CMK (cell line): Measurements from ENCODE around the gene ARMH3.
A peak's percentile ranks its signal among the peaks of the same experiment; 100 is the strongest.

Source experiments
- DNase-seq: peaks from one replicate; pipeline ENCODE4 v3.0.0-alpha.2; 2010; ENCODE audit warnings: low read depth

The ARMH3 gene

DNA sequence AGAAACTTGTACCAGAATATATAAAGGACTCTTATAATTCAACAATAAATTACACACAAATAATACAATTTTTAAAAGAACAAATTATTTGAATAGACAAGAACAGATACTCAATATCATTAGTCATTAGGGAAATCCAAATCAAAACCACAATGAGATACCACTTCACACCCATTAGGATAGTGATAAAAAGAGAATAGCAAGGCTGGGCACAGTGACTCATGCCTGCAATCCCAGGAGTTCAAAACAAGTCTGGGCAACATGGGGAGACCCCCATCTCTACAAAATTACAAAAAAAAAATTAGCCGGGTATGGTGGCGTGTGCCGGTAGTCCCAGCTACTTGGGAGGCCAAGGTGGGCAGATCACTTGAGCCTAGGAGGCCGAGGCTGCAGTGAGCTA lies 160.2 kb downstream of the ARMH3 start:
- no peak for DNase-seq

DNA sequence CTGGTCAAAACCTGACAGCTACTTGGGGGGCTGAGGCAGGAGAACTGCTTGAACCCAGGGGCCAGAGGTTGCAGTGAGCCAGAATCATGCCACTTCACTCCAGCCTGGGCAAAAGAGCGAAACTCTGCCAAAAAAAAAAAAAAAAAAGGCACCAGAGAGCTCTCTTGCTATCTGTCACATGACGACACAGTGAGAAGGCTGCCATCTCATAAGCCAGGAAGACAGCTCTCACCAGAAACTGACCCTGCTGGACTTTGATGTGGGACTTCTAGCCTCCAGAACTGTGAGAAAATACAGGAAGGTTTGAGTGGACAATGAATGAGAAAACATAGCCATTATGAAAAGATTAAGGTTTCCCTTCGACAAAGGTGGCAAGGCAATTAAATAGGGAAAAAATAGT lies 161.2 kb downstream of the ARMH3 start:
- no peak for DNase-seq

DNA sequence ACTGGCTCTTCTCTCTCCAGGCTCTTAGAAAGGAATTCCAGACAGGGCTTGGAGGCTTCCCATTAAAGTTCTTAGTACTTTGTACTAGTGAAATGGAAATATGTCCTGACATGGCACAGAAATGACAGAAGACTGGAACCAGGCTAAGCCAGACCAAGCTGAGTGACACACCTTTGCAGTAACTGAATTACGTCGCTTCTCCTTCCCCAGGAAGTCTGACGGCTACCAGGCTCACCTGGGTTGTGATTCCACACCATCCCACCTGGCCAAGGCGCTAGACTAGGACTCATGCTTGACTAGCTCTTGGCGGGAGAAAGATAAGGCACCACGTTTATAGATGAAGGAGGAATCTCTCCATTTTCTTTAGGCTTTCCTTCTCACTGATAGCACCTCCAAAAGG lies 161.7 kb downstream of the ARMH3 start:
- no peak for DNase-seq

DNA sequence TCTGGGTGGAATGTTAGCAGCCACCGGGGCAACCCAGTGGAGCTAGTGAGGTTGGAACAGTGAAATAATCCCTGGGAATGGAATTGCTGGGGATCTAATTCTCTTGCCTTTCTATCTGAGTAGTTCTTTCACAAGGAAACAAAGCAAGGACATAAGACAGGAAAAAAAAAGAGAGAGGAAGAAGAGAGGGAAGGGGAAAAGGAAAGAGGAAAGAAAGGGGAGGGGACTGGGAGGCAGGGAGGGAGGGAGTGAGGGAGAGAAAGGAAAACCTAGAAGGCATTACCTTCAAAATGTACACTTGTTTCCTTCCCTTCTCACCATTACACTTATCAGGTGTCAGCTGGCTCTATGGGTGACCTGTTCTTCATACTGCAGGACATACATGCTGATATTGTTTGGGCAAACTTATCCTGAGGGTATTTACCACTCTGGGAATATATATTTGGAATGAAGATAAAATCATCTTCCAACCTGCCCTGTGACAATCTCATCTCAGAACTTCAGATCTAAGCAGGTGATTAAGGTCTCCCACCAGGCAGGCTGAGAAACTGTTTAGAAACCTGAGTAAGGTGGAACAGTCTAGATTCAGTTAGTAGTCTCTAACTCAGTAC lies 162.4 kb downstream of the ARMH3 start:
- DNase-seq, result no peak

DNA sequence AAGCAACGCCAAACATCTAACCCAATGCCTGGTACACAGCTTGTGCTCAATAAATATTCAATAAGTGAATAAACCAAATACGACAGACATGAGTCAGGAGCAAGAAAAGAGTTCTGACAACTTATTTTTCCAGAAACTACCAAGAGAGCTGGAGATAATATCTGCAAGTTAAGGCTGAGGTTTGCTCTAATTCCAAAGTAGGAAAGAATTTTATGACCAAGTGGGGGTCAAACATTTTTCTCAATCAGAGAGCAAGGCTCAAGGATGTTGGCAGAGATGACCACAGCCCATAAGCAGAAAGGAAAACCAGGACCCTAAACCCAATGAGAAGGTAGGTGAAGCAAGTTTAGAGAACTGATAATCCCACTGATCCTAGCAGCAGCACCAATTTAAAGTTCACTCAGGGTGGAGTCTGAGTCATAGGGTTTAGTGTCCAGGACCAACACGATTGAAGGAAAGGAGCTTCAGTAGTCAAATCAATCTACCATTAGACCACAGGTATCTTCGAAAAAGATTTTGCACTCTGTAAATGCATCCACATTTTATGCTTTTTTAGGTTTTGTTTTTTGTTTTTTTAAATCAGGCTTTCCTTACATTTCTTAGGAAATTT lies 163.1 kb downstream of the ARMH3 start:
- no peak for DNase-seq

DNA sequence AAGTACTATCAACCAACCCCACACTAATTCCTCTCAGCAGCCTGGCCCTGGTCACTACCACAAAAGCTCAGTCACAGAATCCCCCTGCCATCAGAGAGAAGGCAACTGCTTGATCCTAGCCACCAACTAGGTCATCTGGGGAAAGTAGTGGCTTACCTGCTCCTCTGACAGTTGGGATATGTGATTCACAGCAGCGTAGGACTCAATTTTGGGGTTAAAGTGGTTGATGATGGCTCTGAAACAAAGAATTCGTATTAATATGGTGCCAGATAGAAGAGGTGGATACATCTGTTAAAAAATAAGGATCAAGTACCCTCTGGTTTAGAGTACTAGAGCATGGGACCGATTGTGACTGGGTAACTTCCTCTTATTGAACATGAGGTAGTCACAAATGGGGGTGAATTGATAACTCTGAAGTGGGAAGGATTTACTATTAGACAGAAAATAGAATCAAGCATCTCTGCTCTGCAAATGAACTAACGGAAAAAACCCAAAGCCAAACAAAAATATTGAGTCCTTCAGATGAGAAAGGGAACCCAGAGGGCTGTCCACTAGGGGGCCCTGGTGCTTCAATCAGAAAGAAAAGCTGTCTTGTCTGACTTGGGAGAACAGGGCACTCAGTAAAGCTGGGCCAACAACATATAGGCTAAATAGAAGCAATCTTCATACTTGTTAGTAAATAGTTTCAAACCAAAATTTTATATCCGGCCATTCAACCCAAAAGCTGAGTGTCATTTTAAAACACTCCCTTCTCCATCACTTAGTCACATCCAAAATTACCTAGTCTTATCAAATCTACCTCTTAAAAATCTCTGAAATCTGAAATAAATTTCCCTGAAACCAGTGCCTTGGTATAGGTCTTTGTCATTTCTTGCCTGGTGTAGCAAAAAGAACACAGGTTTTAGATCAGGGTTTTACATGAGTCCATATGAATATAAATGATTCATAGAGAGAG lies 166.4 kb downstream of the ARMH3 start:
- DNase-seq, result peak; percentile 31

DNA sequence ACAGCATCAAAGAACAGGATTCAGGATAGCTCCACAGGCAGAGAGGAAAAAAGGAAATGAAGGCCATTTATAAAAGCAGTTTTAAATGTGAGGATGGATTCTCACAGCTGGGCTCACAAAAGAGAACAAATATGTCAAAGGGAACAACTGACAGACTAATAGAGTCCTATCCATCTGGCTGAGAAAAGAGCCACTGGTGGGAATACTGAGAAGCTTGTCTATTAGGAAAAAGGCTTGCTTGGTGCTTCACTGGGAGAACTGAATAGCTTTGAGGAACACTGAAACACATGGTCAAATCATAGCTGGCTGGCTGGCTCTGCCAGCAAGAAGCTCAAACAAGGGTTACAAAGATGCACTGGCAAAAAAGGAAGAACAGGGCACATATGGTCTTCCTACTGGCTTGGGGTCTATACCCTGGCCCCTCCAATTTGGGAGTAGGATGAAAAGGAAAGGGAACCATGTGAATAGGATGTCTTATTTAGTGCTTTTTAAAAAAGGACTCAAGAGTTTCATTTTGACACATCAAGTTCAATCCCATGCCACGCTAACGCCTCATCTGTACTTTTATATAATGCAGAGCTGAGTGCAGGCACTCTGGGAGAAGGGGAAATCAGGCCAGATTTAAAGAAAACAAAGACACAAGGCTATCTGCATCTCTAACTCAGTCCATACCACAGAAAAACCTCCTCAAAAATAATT lies 167.6 kb downstream of the ARMH3 start:
- no peak for DNase-seq

DNA sequence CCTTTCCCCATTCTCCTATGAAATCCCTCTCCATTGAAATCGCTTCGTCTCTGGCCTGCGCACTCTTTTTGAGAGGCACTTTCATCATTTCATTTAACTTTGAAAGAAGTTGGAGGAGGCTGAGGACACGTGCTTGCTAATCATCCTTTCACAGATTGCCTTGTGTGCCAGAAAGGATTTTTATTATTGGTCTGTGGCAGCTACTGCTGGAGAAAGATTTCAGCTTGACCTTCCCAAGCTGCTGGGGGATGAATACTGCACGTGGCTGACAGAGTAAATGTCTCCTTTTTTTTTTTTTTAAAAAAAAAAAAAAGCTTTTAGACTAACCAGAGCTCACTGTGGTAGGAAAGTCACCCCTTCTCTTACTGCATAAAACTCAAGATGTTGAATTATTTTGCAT lies 168.2 kb downstream of the ARMH3 start:
- no peak for DNase-seq

DNA sequence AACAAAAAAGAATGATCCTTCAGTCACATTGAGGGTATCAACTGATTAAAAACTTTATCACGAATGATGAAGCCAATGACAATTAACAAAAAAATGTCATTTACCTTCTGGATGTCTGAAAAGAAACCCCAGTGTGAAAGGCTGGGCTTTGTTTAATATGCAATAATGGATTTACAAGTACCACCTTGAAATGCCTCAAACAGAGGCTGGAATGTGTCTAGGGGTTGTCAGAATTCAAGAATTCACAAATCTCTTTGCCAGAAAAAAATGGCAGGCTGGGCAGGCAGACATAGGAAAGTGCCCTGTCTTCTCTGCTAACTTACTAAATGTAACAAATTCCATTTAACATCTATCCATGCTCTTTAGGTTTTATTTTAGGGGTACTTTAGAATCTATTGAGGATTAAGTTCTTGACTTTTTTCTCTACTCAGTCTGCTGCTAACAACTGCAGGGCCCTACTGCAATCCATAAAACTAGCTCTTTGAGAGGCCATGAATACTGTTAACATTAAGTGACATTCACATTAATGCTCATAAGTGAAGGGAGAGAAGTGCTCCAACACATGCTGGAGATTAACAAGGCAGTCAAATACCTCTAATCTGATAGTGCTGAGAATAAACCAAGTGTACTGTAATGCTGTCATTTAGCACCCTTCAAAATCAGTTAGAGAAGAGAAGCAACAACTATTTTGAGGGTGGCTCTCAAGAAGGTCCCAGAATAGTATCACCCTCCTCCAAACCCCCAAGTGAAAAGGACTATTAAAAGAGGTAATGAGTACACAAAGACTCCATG lies 169.3 kb downstream of the ARMH3 start:
- no peak for DNase-seq

DNA sequence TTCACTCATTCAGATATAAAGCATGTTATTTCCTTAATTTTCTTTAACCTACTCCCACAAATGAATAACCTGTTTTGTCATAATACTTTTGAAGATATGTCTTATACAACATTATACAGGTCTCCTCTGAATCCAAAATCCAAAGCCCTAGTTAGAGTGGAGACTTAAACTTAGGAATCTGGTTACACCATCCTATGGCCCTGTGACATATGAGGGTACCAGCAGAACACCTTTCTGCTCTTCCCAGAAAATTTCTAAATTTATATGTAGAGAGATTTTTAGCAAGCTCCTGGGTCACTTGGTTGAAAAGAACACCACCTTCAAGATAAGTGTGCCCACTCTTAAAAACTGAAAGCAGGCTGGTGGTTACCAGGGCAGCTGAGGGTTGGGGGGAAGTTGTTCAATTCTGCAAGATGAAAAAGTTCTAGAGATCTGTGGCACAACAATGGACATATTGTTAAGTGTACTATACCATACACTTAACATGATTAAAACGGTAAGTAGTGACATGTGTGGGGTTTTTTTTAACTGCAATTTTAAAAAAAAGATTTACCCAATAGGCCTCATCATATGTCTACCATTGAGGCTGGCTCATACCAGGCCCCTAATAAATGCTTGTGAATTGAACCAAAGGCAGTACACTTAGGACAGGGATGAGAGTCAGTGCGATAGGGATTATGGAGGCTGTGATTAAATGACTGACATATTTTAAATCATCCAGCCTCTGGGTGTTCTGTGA lies 174.8 kb downstream of the ARMH3 start:
- no peak for DNase-seq

DNA sequence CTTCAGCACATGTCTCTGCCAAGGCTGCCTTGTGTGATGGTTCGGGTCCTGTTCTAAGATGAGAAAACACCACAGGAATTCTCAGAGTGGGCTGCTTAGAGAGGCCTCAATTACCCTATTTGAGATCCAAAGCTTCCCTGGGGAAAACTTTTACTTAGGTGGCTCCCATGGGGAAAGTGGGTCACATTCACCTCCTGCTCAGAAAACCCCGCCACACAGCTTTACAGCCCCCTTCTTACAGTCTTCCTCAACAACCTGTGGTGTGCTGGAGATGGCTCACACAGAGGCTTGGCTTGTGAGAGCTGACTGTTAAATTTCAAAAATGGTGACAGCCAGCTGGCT lies 175.8 kb downstream of the ARMH3 start:
- DNase-seq, result no peak

DNA sequence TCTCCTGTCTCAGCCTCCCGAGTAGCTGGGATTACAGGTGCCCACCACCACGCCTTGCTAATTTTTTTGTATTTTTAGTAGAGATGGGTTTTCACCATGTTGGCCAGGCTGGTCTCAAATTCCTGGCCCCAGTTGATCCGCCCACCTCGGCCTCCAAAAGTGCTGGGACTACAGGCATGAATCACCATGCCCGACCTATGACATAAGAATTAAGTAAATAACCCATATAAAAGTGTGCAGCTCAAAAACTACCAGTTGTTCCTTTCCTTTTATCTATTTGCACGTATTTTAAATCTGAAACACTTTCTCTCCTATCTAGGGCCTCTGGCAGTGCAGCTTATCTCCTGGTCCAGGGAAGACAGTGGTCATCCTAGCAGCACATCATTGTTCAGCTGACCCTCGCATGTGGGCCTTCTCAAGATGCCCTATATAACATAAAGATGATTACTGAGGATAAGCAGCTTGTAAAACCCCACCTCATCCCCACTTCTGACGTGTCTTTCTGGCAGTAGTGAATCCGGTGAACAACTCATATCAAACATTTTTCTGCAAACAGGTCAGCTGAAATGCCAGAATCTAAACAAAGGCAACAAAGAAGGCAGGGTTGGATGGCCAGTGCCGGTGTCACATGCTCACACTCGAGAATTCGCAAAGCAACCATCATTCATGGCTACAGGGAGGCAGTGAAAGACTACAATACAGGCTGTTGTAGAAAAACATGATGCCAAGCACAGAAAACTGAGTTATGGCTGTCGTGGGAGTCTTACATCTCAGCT lies 176.3 kb downstream of the ARMH3 start:
- no peak for DNase-seq

DNA sequence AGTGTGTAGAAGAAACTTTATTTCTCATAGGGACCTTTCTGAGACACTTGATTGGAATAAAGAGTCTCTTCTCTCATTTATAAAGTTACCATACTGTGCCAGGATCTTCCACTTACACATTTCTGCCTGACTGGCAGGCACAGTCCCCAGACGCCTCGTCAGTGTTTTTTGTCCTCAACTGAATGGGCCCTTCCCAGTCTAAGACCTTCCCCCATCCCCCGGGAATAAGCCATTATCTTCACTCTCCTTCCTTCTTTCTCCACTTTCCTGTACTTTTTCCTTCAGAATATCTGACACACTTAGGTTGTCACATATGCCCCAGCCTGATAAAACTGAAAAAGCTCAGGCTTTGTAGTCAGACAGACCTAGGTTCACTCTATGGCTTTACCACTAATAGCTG lies 177.1 kb downstream of the ARMH3 start:
- no peak for DNase-seq

DNA sequence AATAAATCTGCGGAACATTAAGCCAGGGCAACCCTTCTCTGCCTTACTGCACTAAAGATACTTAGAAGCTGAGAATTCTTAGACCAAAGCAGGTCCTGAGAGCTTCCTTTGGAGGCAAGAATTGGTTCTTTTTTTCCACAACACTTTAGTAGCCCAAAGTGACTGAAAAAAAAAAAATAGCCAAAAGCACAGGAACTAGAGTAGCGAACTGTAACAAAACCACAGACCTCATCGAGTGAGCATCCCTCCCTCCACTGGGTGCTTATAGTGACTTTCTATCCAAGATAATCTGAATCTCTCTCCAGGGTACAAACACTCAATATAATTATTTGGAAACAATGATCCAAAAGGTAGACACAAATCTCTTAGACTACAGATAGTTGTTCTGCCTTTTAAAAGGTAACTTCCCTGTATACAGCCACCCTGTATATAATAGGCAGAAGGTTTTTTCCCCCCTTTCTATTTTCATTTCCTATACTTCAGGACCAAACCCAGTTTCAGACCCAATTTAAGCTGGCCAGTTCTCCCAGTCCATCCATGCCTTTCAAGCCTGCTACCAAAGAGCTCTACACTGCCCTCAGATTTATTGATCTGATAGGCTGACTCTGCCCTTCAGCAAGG lies 180.8 kb downstream of the ARMH3 start:
- DNase-seq, result no peak

DNA sequence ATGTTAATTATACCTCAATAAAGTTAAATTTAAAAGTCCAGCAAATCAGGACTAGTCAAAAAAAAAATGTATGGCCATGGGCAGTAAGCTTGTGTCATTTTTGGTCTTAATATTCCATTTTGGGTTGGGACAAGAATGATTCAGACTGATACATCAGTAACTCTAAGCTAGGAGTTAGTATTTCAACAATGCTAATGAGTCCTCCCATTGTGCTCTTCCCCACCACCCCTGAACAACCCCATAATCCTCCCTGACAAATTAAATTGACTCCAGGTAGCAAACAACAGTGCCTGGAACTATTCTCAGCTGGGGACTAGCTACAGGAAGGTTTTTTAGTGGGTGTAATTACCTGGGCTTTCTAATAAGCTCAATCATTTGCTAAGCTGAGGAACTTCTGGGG lies 181.7 kb downstream of the ARMH3 start:
- DNase-seq, result no peak

DNA sequence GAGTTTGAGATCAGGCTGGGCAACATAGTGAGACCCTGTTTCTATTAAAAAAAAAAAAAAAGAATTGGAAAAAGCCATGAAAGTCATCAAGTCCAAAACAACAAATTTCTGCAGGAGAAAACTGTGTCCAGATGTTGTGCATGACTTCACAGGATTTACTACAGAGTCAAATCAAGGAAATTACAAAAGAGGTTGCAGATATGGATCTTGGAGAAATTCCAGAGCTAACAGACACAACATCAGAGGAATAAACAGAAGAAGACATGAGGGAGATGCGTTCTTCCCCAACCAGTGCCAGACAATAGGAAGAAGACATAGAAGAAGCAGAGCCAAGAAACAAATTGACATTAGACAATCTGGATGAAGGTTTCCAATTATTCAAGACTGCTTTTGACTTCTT lies 188.0 kb downstream of the ARMH3 start:
- no peak for DNase-seq

DNA sequence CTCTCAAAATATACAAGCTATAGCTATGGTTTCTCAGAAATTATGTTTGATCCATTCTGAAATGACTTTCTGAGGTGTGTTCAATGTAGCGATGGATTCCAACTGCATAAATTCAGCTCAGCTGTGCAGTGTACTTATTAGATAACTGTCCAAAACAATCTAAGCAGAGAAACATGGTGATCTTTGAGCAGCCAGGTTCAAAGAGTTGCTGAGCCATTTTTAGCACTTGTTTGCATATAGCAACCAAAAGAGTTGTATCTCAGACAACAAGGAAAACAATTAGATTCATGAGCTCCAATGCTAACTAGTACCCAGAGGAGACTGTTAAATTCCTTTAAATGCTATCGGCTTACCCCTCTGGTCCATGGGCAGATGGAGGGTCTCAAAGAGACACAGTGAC lies 196.4 kb downstream of the ARMH3 start:
- no peak for DNase-seq

DNA sequence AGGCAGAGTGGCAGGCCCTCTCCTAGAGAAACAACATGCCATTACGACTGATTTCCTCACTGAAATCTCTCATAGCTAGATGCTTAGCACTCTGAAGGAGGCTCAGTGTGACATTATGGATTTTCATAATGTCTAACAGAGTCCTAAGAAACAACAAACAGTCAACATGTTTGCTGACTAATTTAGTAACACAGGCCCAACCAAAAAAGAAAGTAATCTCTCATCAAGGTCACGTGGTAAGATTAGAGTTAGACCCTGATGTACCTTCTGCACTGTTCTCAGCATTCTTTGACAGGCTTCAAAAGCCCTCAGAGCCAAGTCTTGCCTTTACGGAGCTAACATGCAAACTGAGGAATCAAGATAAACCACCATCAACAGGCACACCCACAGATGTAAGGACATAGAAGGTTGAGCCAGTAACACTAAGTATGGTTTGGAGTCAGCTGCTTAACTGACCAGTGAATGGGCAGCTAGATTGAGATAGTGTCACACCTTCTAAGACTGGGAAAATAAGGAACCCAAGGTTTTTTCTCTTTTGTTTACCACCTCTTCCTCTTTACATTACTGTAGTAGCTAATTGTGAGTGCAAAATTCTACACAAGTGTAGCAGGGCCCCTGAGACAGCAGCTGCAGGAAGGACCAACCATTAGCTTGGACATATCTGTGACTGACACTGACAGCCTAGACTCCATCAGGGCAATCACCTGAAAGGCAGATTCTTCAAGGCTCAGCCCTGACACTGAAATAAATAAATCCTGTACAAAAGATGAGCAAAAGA lies 197.1 kb downstream of the ARMH3 start:
- DNase-seq, result no peak

DNA sequence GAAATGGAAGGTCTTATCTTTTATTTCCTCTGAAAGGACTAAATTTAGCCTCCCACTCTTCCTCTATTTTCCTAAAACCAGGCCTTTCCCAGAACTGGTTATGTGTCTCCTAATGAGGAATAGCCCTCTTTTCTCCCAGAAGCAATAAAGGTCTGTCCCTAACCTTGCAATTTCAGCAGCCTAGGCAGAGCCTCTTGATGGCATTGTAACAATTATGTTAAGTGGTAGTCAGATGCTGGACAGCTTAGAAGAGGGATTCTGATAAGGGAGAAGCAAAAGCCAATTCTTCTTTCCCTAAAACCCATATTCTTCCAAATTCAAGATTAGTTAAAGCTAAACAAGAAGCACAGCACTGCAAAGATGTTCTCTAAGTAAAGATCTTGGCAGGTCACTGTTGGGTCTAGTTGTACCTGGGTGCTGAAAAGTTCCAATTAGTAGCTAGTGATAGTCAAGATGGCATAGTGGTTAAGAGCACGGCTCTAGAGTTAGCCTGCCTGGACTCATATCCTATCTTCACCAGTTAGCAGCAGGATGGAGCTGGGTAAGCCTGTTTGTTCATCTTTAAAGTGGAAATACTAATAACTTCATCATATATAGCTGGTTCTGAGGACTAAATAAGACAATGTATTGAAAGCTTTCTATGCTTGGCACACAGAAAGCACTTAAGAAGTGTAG lies 198.0 kb downstream of the ARMH3 start:
- DNase-seq, result no peak
